ENCODE measurements around the gene PODXL2.

DNA sequence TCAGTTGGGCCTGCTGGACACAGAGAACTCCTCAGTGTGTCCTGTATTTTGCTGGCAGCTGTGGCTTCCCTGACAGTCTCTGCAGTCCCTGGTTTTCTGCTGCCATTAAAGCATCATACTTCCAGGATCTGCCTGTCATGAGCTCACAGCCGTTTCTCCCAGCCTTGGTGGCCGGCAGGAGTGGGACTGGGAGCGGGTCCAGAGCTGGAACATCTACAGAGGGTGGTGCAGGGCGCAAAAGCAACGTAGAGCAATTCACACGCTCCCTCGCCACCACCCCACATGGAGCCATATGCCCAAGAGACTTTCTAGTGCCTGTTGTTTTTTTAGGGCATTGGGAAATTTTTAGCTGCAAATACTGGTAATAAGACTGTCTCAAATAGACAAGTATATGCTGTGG, 77.3 kb downstream of the PODXL2 start:
- TF ChIP-seq EZH2phosphoT487 (IDR thresholded peaks at IDR 0.05; ENCODE audit: borderline replicate concordance) (no peak), POLR2A (IDR thresholded peaks at IDR 0.05; ENCODE audit: borderline replicate concordance, extremely low read depth, insufficient read depth, insufficient read length) (no peak)
